Left ventricle myocardium superior (tissue), 1 donor: ENCODE data around the gene TRIOBP. TPM values are rescaled to one million over a fixed set of nuclear protein-coding genes. Genes with fewer than 3 reads are reported as not detected.

Experiments used
- ATAC-seq: fragments of 200-7000 bp; cut with Tn5 transposase; one replicate; pipeline ENCODE4 v1.9.1; 2020; ENCODE audit warnings: mild to moderate bottlenecking, moderate library complexity
- DNase-seq: peaks from one replicate; pipeline ENCODE4 v3.0.0-alpha.2; 2020
- intact Hi-C: fragments of 100-400 bp; cut with micrococcal nuclease; formaldehyde crosslinking; loops from one replicate; pipeline ENCODE4 v1.11.0; 2022
- total RNA-seq: library from RNA; stranded (reverse); fragmentation: NEBNext Ultra II Directional; extraction: Animal tissue kit (Norgen Biotek cat#: 25700); gene quantifications from one replicate; pipeline ENCODE4 v1.2.1, GENCODE V29; 2021
- donor health status: DM: no; HTN: yes; CAD: no; lungs with severe emphysema.

Gene TRIOBP
- total RNA-seq, 1 donor from 2014 or later = 82.7 TPM

DNA sequence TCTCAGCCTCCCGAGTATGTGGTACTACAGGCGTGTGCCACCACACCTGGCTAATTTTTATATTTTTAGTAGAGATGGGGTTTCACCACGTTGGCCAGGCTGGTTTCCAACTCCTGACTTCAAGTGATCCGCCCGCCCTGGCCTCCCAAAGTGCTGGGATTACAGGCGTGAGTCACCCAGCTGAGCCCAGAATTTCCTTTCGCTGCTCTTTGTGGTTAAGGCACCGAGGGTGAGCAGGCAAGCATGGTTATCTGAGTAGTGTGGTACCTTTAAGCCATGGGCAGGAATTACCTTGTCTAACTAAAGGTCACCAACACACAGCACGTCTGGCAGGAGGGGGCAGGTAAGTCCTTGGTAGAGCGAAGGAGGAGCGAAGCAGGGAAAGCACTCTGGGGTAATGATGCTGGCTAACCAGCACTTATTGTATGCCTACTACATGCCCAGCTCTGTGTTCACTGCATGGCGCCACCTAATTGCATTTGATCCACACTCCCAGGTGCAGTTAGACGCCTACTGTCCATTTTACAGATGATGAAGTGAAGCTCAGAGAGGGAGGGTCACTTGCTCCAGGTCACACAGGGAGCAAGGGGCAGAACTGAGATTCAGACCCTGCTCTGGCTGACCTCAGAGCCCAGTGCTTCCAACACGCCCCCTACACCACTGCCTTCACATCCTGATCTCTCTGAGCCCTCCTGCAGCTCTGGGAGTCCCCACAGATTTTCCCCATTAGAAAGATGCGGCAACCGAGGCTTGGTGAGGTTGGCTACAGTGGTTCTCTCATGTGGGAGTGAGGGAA, 45.7 kb downstream of the TRIOBP start:
- peak; percentile 29 for DNase-seq
- no peak for ATAC-seq
- intact Hi-C loops = no loop called here

DNA sequence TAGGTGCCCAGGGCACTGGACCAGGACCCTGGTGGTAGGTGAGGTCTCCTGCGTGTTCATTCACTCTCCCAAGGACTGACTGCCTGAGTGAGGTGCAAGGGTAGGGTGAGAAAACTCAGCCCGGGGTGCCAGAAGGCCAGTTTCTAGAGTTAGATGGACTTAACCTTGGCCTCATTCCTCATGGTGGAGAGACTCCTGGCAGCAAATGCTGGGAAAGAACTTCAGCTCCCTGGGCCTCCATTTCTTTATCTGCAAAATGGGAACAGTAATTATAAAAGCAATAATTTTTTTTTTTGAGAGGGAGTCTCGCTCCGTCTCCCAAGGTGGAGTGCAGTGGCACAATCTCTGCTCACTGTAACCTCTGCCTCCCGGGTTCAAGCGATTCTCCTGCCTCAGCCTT, 47.7 kb downstream of the TRIOBP start:
- ATAC-seq (no peak), DNase-seq (no peak)

DNA sequence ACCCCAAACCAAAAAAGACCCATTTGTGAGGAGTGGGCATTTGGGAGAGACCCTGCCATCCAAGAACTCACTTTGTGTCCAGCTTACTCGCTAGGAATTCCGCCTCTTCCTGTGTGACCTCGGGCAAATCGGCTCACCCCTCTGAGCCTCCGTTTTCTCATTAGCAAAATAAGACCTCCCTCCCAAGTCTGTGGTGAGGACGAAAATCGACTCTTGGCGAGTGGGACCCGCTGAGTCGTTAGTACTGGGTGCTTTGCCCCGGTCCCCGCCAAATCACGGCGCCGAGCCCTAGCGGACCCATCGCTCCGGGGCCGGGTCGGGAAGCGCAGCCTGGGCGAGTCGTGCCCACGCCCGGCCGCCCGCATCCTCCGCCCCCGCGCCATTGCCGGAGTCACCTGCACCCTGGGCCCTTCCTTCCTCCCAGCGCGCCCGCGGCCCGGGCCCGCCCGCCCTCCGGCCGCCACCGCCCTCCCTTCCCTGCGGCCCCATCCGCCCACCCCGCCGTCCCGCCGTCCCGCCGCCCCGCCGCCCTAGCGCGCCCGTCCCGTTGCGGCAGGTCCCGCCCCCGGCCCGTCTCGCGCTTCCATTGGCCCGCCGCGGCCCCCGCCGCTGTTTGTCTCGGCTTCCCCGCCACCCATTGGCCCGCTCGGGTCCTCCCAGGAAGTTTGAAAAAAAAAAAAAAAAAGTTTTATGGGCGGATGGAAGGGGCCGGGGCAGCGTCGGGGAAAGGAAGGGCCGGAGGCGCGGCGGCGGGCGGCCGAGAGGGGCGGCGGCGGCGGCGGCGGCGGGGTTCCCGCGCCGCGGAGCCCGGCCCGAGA, 48.9 kb downstream of the TRIOBP start:
- ATAC-seq (peak; percentile 70), DNase-seq (peak; percentile 97)
- intact Hi-C loops = no loop called here

More for the DNA sequence above, 47.7 kb downstream of the TRIOBP start:
- intact Hi-C loops = no loop called here

DNA sequence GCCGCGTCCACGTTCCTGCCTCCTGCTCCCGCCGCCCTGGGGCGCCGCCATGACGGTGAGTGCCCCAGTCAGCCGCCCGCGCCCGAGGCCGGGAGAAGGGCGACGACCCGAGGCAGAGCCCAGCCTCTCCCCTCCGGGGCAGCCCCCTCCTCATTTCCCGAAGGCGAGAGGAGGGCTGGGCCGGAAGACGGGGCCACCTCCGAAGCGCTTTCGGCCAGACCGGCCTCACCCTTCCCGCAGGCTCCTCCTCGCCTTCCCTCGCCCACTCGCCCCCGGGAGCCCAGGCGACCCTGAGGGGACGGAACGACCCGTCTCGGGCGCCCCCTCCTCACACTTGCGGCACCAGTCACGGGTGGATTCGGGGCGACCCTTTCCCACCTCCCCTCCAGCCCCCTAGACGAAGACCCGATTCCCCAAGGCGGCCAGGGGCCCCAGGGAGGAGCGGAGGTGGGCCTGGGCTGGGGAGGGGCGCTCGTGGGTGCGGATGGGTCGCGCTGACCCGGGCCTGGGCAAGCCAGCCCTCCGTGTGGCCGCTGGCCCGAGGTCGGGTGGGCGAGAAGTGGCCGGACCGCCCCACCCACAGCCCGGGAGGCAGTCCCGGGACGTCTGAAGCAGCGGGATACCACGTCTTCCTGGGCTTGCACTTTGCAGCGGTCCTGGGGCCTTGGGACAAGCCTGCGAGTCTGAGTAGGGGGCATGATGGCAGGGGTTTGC, 49.7 kb downstream of the TRIOBP start:
- intact Hi-C loops = no loop called here
- DNase-seq (peak; percentile 65), ATAC-seq (peak; percentile 6)

DNA sequence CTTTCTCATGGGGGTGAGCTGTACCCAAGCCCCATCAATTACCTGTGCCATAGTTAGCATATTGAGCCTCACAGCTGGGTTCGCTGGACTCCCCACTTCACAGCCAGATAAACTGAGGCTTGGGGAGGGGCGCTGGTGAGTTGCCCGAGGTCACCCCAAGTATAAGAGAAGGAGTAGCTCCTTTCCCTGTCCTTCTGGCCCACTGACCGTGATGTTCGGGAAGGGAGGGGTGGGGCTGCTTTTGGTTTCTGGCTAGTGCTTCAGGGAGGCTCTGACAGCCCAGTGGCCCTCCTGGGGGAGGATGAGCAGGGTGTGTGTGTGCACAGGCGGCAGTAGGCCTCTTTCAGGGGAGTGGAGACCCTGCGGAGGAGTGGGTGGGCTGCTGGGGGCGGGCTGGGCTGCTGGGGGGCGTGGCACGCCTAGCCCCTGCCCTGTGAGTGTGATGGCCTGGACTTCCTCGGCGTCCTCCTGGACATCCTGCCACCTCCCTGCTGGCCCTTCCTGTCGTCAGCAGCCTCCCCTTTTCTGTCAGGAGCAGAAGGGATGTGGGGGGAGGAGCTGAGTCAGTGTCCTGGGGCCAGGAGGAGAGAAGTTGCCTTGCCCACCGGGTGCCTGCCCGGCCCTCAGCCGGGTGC, 50.3 kb downstream of the TRIOBP start:
- intact Hi-C loops = no loop called here
- DNase-seq = peak; percentile 57
- peak; percentile 2 for ATAC-seq

DNA sequence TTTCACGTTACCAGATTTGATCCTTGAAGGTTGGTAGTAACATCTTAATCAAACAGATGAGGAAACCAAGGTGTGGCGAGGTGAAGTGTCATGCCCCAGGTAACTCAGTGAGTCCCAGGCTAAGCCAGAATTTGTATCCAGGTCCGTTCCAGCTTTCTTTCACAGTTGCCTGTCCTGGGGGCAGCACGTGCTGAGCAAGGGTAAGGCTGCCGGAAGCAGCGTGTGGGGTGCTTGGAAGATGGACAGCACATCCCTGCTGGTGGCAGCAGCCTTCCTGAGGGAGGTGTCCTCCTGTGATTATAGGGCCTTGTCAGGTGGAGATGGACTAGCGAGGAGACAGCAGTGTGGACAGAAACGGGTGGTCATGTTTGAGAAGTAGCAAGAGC, 50.9 kb downstream of the TRIOBP start:
- intact Hi-C loops = no loop called here
- DNase-seq (no peak), ATAC-seq (no peak)

DNA sequence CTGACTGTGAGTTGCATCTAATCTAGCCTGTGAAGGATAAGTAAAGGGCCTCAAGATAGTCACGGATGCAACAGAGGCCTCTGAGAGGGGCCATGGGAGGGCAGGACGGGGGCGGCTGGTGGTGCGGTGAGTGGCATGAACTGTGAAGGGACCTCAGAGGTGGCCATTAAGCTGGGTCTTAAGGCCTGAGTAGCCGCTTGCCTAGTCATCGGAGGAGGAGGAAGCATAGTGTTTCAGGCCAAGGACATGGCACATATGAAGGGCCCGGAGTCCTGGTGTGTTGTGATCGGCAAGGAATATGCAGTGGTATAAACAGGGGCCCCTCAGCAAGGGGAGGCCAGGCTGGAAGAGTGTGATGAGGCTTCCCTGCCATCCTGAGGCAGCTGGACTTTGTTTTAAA, 51.8 kb downstream of the TRIOBP start:
- DNase-seq = no peak
- ATAC-seq = no peak
- intact Hi-C loops = no loop called here

DNA sequence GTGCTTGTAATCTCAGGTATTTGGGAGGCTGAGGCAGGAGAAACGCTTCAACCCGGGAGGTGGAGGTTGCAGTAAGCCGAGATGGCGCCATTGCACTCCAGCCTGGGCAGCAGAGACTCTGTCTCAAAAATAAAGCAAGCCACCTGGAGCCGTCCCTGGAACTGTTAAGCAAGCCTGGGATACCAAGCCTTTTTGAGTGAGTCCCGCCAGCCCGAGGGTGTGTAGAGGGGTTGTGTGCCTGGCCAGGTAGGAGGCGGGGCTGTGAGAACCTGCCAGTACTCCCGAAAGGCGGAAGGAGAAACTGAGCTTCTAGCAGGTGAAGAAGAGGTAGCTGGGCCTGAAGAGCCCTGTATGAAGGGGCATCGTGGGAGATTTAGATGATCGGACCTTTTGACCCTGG, 52.4 kb downstream of the TRIOBP start:
- intact Hi-C loops = no loop called here
- DNase-seq (no peak), ATAC-seq (no peak)

DNA sequence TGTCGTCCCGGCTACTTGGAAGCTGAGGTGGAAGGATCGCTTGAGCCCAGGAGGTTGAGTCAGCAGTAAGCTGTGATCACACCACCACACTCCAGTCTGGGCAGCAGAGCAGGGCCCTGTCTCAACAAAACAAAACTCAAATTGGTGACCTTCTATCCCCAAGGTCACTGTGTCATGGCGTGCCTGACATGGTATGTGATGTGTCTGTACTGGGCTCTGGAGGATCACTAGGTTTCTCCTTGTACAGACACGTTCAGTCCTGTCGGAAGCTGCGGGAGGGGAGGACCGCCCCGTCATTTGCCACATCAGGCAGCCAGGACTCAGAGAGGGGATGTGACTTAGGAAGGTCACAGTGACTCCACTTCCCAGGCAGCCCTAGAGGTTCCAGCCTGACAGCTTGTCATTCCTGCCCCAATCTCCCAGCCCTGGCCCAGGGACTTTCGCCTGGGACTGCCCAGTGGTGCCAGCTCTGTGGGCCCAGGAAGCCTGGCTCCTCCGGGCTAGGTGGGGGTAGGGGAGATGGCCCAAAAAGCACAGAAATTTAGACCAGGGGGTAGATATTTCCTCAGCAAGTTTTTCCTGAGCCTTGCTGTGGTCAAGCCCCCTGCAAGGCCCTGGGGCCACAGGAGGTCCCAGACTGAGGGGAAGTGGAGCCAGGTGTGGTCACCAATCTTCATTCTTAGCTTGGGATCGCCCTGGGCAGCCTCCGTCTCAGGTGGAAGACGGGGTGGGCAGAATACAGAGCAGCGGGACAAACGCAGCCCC, 53.2 kb downstream of the TRIOBP start:
- peak; percentile 16 for ATAC-seq
- intact Hi-C loops = no loop called here
- DNase-seq = peak; percentile 60

DNA sequence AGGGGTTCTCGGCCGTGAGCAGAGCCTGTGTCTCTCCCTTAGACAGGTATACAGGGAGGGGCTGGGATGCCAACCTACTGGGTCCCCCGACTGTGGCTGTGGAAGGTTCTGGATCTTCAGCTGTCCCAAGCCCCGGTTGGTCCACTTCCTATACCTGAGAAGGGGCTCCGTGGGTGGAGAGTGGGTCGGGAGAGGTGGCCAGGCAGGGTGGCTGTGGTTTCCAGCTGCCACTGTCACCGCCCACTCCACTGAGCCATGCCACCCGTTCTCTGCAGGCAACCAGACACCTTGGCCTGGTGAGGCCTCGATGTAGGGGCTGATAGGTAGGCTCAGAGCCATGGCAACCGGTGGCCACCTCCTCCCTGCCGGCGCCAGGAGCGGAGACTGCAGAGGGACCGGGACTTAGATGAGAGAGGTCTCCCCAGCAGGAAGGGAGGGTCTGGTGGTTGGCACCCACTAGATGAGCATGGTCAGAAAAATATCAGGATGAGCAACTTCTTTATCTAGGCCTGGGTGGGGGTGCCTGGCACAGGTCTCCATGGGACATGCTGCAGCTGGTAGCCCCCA, 53.8 kb downstream of the TRIOBP start:
- DNase-seq = no peak

DNA sequence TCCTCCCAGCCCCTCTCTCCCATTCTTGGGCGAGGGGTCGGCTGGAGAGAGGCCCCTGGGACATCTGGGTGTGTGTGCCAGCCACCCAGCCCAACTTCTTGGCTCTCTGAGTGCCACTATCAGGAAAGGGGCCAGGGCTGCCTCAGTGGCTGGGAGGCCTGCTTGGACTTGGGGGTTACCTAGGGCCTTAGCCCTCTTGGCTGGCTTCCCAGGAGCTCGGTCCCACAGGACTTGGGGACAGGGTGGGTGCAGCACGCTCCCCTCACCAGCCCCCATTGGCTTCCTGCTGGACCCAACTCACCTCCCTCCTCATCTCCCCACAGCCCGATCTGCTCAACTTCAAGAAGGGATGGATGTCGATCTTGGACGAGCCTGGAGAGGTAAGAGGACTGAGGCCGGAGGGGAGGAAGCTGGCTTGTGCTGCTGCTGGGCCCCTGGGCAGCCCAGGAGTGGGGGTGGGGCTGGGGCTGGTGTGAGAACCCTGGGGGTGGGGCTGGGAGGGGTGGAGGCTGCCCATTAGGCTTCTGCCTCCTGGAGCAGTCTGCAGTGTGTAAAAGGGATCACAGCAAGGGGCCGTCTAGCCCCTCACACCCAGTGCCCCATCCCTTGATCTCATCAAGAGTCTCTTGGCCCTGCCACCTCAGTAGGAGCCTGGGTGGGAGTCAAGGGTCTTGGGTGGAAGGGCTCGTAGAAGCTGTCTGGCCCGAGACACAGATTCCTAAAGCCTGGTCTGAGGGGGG, 54.8 kb downstream of the TRIOBP start:
- ATAC-seq (peak; percentile 0), DNase-seq (no peak)
- intact Hi-C loops = no loop called here

More for the DNA sequence above, 53.8 kb downstream of the TRIOBP start:
- ATAC-seq = no peak
- intact Hi-C loops = no loop called here

DNA sequence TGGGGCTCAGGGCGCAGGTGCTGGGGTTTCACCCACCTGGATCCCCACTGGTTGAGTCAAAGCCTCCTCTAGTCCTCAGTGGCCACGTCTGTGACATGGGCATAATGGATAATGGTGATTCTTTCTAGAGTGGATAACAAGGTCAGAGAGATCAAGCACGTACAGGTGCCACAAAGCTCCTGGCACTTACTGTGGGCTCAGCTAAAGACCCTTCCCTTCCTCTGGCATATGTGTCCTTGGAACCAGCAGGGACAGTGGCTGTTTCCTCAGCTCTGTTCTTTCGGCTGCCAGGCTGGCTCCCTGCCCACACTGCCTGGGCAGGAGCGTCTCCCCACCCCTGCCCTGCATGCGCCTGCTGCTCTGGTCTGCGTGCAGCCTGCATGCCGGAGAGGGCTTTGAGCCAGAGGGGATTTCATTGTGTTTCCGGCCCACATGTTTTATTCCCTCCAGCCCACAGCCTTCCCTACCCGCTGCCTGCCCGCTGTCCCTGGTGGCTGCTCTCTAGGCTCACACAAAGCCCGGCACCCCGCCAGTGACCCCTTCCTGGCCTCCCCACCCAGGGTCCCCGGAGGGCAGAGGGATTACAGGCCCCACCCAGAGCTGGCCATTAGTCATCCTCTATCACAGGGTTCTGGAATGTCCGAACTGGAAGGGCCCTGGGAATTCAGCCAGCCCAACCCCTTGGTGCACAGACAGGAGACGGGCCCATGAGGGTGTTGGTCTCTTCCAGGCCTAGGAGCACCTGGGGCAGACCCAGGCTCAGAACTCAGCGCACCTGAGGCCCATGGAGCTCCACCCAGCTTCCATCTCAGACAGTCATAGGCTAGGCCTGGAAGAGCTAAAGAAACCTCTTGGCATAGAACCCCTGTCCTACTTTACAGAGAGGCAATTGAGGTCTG, 55.6 kb downstream of the TRIOBP start:
- peak; percentile 95 for DNase-seq
- intact Hi-C loops = no loop called here

DNA sequence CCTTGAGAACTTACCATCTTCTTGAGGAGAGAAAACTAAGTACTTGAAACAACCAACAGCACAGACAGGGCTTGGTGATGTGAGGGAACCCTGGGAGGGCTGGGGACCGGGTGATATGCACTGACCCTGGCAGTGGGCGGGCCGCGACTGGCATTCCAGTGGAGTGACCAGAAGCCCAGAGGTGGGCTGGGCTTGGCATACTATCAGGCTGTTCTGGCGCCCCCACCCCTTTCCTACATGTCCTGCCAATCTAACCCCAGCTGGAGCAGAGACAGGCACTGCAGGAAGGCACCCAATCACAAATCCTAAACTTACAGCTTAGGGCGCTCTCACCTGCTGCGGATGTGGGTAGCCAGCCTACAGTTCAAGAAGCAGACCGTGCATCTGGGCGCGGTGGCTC, 56.9 kb downstream of the TRIOBP start:
- intact Hi-C loops = no loop called here
- DNase-seq = no peak

More for the DNA sequence above, 55.6 kb downstream of the TRIOBP start:
- ATAC-seq = peak; percentile 80

DNA sequence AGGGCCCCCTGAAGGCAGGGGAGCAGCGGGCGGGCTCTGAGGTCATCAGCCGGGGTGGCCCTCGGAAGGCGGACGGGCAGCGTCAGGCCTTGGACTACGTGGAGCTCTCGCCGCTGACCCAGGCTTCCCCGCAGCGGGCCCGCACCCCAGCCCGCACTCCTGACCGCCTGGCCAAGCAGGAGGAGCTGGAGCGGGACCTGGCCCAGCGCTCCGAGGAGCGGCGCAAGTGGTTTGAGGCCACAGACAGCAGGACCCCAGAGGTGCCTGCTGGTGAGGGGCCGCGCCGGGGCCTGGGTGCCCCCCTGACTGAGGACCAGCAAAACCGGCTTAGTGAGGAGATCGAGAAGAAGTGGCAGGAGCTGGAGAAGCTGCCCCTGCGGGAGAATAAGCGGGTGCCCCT, 60.8 kb downstream of the TRIOBP start:
- ATAC-seq = no peak
- intact Hi-C loops = no loop called here
- no peak for DNase-seq

More for the DNA sequence above, 56.9 kb downstream of the TRIOBP start:
- ATAC-seq = no peak

DNA sequence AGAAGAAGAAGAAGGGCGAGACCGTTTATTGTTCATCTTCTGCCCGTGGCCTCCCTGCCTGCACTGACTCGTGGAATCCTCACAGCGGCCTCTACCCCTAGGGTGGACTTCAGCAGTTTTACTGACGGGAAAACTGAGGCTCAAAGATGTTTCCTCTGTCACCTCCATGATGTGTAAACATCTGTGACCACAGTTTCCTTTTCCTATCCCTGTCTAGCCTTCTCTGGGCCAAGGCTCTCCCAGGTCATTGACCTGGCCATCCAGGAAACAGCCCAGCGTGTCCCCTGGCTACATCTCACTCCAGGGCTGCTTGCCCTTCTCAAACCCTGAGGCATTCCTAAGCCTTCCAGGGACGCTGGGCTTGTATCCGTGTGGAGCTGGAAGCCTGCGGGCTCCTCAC, 61.8 kb downstream of the TRIOBP start:
- ATAC-seq = no peak
- no peak for DNase-seq
- intact Hi-C loops = no loop called here

DNA sequence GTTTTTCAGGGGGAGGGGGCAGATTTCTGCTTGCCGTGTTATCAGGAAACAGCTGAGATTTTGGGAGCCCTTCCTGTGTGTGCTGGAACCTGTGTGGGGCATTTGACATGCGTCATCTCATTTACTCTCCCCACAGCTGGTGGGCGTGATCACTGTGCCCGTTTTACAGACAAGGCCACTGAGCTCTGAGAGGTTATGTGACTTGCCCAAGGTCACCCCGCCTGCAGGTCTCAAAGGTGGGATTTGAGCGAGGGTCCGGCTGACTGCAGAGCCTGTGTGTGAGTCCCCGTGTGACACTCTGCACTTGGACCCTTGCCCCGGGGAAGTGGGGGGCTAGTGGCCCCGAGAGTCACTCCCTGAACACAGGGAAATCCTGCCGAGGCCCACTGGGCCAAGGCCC, 62.4 kb downstream of the TRIOBP start:
- ATAC-seq (no peak), DNase-seq (no peak)
- intact Hi-C loops = no loop called here

DNA sequence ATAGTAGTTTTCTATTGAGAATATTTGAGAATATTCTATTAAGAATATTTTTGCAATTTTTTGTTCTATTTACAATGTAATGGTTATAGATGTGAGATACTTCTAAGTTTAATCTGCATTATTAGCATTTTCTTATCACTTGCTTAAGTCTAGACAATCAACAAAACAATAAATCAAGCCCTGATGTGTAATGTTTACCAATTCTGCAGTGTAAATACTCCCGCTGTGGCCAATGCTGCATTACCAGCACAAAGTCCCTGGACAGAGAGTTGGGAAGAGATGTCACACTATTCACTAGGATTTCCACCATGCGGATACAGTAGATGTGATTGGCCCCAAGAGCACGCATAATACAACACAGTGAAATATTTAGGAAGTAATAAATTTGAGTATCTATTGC, 63.3 kb downstream of the TRIOBP start:
- no peak for ATAC-seq
- intact Hi-C loops = no loop called here

More for the DNA sequence above, 63.3 kb downstream of the TRIOBP start:
- no peak for DNase-seq
